ENCODE results near the gene TMEM128.

Gene TMEM128

GRCh38 chr4:4270529-4270928 is 22.5 kb upstream of the TMEM128 start:
- Histone ChIP-seq H3K4me3 (ENCODE audit: low read length, poor library complexity, severe bottlenecking) (no peak overlapping the region), H4K20me1 (ENCODE audit: insufficient read depth, low read length, poor library complexity, severe bottlenecking) (no peaks in the 10 kb centered on the region), H3K9me3 (ENCODE audit: insufficient read depth, low read depth, low read length) (no peaks in the 10 kb centered on the region), H3K36me3 (ENCODE audit: insufficient read depth, low read length) (peaks cover 70% of the 10 kb centered on the region; the same call in 1 of the 2 replicates), H3K4me2 (ENCODE audit: low read depth, low read length, poor library complexity, severe bottlenecking) (no peak overlapping the region), H3K9me2 (replicated peaks; ENCODE audit: low read depth, low read length) (no peaks in the 10 kb centered on the region), H3K79me2 (ENCODE audit: insufficient read depth, low read length) (no peaks in the 10 kb centered on the region), H3K4me1 (ENCODE audit: insufficient read depth, low read length, poor library complexity, severe bottlenecking) (no peaks in the 10 kb centered on the region), H2AFZ (ENCODE audit: low read length) (no peak overlapping the region), H3F3A (ENCODE audit: low read depth) (no peaks in the 10 kb centered on the region), H3K27me3 (ENCODE audit: insufficient read depth, low read length, poor library complexity, severe bottlenecking) (no peaks in the 10 kb centered on the region), H3K9ac (ENCODE audit: low read depth, low read length, poor library complexity, severe bottlenecking) (no peak overlapping the region)
- TF ChIP-seq EZH2phosphoT487 (IDR thresholded peaks at IDR 0.05; ENCODE audit: borderline replicate concordance) (no peak), CTCF (conservative IDR thresholded peaks at IDR 0.05; ENCODE audit: low read length) (no peak)

GRCh38 chr4:4269856-4270255 is 21.8 kb upstream of the TMEM128 start:
- H3K79me2 ChIP-seq (ENCODE audit: insufficient read depth, low read length): no peaks in the 10 kb centered on the region
- H3K9me3 ChIP-seq (ENCODE audit: insufficient read depth, low read depth, low read length): no peaks in the 10 kb centered on the region
- H3K9me2 ChIP-seq (replicated peaks; ENCODE audit: low read depth, low read length): no peaks in the 10 kb centered on the region
- H3K4me3 ChIP-seq (ENCODE audit: low read length, poor library complexity, severe bottlenecking): no peak overlapping the region
- H3K27me3 ChIP-seq (ENCODE audit: insufficient read depth, low read length, poor library complexity, severe bottlenecking): no peaks in the 10 kb centered on the region
- H4K20me1 ChIP-seq (ENCODE audit: insufficient read depth, low read length, poor library complexity, severe bottlenecking): no peaks in the 10 kb centered on the region
- H3K4me1 ChIP-seq (ENCODE audit: insufficient read depth, low read length, poor library complexity, severe bottlenecking): no peaks in the 10 kb centered on the region
- H3F3A ChIP-seq (ENCODE audit: low read depth): no peaks in the 10 kb centered on the region
- no peak overlapping the region for H3K9ac ChIP-seq (ENCODE audit: low read depth, low read length, poor library complexity, severe bottlenecking)
- no peak overlapping the region for H3K4me2 ChIP-seq (ENCODE audit: low read depth, low read length, poor library complexity, severe bottlenecking)
- peaks cover 63% of the 10 kb centered on the region; the same call in 1 of the 2 replicates for H3K36me3 ChIP-seq (ENCODE audit: insufficient read depth, low read length)
- TF ChIP-seq CTCF (conservative IDR thresholded peaks at IDR 0.05; ENCODE audit: low read length): no peak
- TF ChIP-seq EZH2phosphoT487 (IDR thresholded peaks at IDR 0.05; ENCODE audit: borderline replicate concordance): no peak
- no peak overlapping the region for H2AFZ ChIP-seq (ENCODE audit: low read length)

- Histone ChIP-seq H3K9me3 (ENCODE audit: insufficient read depth, low read depth, low read length) (no peaks in the 10 kb centered on the region), H3K4me3 (ENCODE audit: low read length, poor library complexity, severe bottlenecking) (no peak overlapping the region), H3K4me1 (ENCODE audit: insufficient read depth, low read length, poor library complexity, severe bottlenecking) (no peaks in the 10 kb centered on the region), H3K79me2 (ENCODE audit: insufficient read depth, low read length) (no peaks in the 10 kb centered on the region), H4K20me1 (ENCODE audit: insufficient read depth, low read length, poor library complexity, severe bottlenecking) (no peaks in the 10 kb centered on the region), H3F3A (ENCODE audit: low read depth) (no peaks in the 10 kb centered on the region), H3K9me2 (replicated peaks; ENCODE audit: low read depth, low read length) (no peaks in the 10 kb centered on the region), H3K27me3 (ENCODE audit: insufficient read depth, low read length, poor library complexity, severe bottlenecking) (no peaks in the 10 kb centered on the region), H3K4me2 (ENCODE audit: low read depth, low read length, poor library complexity, severe bottlenecking) (no peak overlapping the region), H3K36me3 (ENCODE audit: insufficient read depth, low read length) (peaks cover 58% of the 10 kb centered on the region; the same call in 1 of the 2 replicates), H2AFZ (ENCODE audit: low read length) (no peak overlapping the region), H3K9ac (ENCODE audit: low read depth, low read length, poor library complexity, severe bottlenecking) (no peak overlapping the region)
- no peak for TF ChIP-seq EZH2phosphoT487 (IDR thresholded peaks at IDR 0.05; ENCODE audit: borderline replicate concordance)
- no peak for TF ChIP-seq CTCF (conservative IDR thresholded peaks at IDR 0.05; ENCODE audit: low read length)
These were observed 21.3 kb upstream of the TMEM128 start for GRCh38 chr4:4269331-4269731.
